Measurements from ENCODE around the gene NMUR1. TPM values are rescaled to one million over a fixed set of nuclear protein-coding genes. Genes with fewer than 3 reads are reported as not detected.

Gene NMUR1
- polyA plus RNA-seq, 1 donor (not counting 4 experiments of a cell fraction or from before 2014, with no cell fraction given): not detected

DNA sequence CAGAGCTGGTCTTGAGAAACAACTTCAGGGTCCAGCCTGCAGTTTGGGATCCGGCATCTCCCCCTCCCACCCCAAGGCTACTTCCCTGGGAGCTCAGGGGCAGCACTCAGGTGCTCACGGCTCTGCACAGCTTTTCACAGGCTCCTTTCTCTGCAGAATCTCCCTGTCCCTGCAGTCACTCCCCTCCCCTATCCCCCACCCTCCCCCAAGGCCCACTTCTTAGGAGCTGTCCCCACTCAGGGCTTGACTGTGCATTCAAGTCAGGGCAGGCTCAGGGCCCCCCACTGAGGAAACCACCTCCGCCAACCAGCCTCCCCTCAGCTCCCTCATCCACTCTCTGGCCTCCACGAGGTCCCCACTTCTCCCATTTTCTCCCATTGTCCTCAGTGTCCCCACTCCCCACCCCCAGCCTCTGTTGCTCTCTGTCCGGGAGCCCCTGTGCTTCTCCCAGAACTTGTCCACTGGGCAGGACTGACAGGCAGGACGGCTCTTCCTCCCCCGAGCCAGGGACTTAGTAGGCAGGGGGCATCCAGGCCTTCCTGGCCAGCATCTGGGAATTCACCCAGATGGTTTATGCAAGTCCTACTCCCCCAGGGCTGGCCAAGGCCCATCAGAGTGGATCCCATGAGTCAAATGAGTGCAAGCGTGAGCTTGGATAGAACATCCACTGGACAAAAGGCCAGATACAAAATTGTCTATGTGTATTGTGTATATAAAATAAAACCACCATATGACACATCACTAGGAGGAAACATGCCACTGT is 7.6 kb downstream of the NMUR1 start:
- Histone ChIP-seq H2AFZ (ENCODE audit: control insufficient read depth, low read length) (no peak overlapping the region), H3K9ac (ENCODE audit: control insufficient read depth, extremely low read depth, insufficient read depth, low read length) (no peak overlapping the region), H3K79me2 (ENCODE audit: control insufficient read depth, insufficient read depth, low read length) (no peaks in the 10 kb centered on the region), H3K27me3 (ENCODE audit: control insufficient read depth, extremely low read depth, insufficient read depth, low read length) (peaks cover 7% of the 10 kb centered on the region), H4K20me1 (ENCODE audit: control insufficient read depth, extremely low read depth, insufficient read depth, low read length) (no peaks in the 10 kb centered on the region), H3K4me2 (ENCODE audit: control insufficient read depth, extremely low read depth, insufficient read depth, low read depth, low read length) (no peak overlapping the region), H3K9me1 (ENCODE audit: control insufficient read depth, extremely low read depth, insufficient read depth, low read length) (no peaks in the 10 kb centered on the region), H3K4me3 (ENCODE audit: control insufficient read depth in 2 of 3, extremely low read depth in 1 of 3, insufficient read depth in 2 of 3, low read depth in 1 of 3, low read length in 3 of 3) (no peak overlapping the region), H3K9me3 (ENCODE audit: control insufficient read depth, low read depth, low read length) (no peaks in the 10 kb centered on the region), H3K4me1 (ENCODE audit: control insufficient read depth, extremely low read depth, insufficient read depth, low read length) (no peaks in the 10 kb centered on the region), H3K36me3 (ENCODE audit: control insufficient read depth in 2 of 2, extremely low read depth in 1 of 2, insufficient read depth in 2 of 2, low read length in 2 of 2) (no peaks in the 10 kb centered on the region), H3K27ac (ENCODE audit: control insufficient read depth, insufficient read depth, low read length) (no peak overlapping the region)
- no peak for FAIRE-seq
- DNase-seq (ENCODE audit: low read depth, low spot score): no peak
- TF ChIP-seq, protein P1, sequence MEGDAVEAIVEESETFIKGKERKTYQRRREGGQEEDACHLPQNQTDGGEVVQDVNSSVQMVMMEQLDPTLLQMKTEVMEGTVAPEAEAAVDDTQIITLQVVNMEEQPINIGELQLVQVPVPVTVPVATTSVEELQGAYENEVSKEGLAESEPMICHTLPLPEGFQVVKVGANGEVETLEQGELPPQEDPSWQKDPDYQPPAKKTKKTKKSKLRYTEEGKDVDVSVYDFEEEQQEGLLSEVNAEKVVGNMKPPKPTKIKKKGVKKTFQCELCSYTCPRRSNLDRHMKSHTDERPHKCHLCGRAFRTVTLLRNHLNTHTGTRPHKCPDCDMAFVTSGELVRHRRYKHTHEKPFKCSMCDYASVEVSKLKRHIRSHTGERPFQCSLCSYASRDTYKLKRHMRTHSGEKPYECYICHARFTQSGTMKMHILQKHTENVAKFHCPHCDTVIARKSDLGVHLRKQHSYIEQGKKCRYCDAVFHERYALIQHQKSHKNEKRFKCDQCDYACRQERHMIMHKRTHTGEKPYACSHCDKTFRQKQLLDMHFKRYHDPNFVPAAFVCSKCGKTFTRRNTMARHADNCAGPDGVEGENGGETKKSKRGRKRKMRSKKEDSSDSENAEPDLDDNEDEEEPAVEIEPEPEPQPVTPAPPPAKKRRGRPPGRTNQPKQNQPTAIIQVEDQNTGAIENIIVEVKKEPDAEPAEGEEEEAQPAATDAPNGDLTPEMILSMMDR (optimal IDR thresholded peaks at IDR 0.05 in 1 of 3, IDR thresholded peaks at IDR 0.05 in 1 of 3, conservative IDR thresholded peaks at IDR 0.05 in 1 of 3; ENCODE audit: extremely low read depth in 1 of 3, insufficient read depth in 2 of 3, low read length in 3 of 3): no peak
- no peak for TF ChIP-seq EZH2 (IDR thresholded peaks at IDR 0.05; ENCODE audit: low read length)
- dilution Hi-C loops (cut with MboI; ENCODE audit: extremely low pct_ligation_motif_present, low sequenced_read_pairs): no loop called here

DNA sequence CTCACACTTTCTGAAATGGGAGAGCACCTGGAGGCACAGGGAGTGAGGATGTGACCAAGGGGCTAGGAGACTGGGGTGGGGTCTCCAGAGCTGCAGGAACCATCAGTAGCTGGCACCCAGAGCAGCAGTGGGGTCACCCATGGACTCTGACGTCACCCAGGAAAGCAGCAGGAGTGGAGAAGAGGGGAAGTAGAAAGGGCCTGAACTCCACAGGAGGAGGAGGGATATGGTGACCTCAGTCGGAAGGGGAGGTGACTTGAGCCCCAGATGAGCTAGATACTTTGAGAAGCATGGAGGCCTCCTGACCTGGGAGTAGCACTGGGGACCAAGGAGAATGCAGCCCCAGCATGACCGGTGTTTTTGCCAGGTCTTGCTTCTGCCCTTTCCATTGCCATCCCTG is 8.8 kb downstream of the NMUR1 start:
- Histone ChIP-seq H3K9me3 (ENCODE audit: control insufficient read depth, low read depth, low read length) (no peaks in the 10 kb centered on the region), H3K4me3 (ENCODE audit: control insufficient read depth in 2 of 3, extremely low read depth in 1 of 3, insufficient read depth in 2 of 3, low read depth in 1 of 3, low read length in 3 of 3) (no peak overlapping the region), H4K20me1 (ENCODE audit: control insufficient read depth, extremely low read depth, insufficient read depth, low read length) (no peaks in the 10 kb centered on the region), H2AFZ (ENCODE audit: control insufficient read depth, low read length) (no peak overlapping the region), H3K27me3 (ENCODE audit: control insufficient read depth, extremely low read depth, insufficient read depth, low read length) (peaks cover 7% of the 10 kb centered on the region), H3K27ac (ENCODE audit: control insufficient read depth, insufficient read depth, low read length) (no peak overlapping the region), H3K4me1 (ENCODE audit: control insufficient read depth, extremely low read depth, insufficient read depth, low read length) (no peaks in the 10 kb centered on the region), H3K9ac (ENCODE audit: control insufficient read depth, extremely low read depth, insufficient read depth, low read length) (no peak overlapping the region), H3K4me2 (ENCODE audit: control insufficient read depth, extremely low read depth, insufficient read depth, low read depth, low read length) (no peak overlapping the region), H3K9me1 (ENCODE audit: control insufficient read depth, extremely low read depth, insufficient read depth, low read length) (no peaks in the 10 kb centered on the region), H3K36me3 (ENCODE audit: control insufficient read depth in 2 of 2, extremely low read depth in 1 of 2, insufficient read depth in 2 of 2, low read length in 2 of 2) (no peaks in the 10 kb centered on the region), H3K79me2 (ENCODE audit: control insufficient read depth, insufficient read depth, low read length) (no peaks in the 10 kb centered on the region)
- no peak for DNase-seq (ENCODE audit: low read depth, low spot score)
- no peak for TF ChIP-seq EZH2 (IDR thresholded peaks at IDR 0.05; ENCODE audit: low read length)
- TF ChIP-seq, protein P1 (optimal IDR thresholded peaks at IDR 0.05 in 1 of 3, IDR thresholded peaks at IDR 0.05 in 1 of 3, conservative IDR thresholded peaks at IDR 0.05 in 1 of 3; ENCODE audit: extremely low read depth in 1 of 3, insufficient read depth in 2 of 3, low read length in 3 of 3): no peak
- no peak for FAIRE-seq
- dilution Hi-C loops (cut with MboI; ENCODE audit: extremely low pct_ligation_motif_present, low sequenced_read_pairs): no loop called here

Data from keratinocyte (primary cell).